ENCODE data around the gene PPP1R9A.

PPP1R9A gene

GRCh38 chr7:95327356-95327755, 420.0 kb downstream of the PPP1R9A start (continued):
- TF ChIP-seq TSHZ1 (tag by site-specific recombination; IDR thresholded peaks at IDR 0.05; ENCODE audit: borderline replicate concordance) (no peak), MZF1 (tag by site-specific recombination; IDR thresholded peaks at IDR 0.05; ENCODE audit: borderline replicate concordance) (no peak), GLI4 (tag by site-specific recombination; IDR thresholded peaks at IDR 0.05) (no peak), ZNF707 (tag by site-specific recombination; IDR thresholded peaks at IDR 0.05) (no peak), ZNF610 (tag by site-specific recombination; IDR thresholded peaks at IDR 0.05; ENCODE audit: borderline replicate concordance) (no peak)

- H3K27ac ChIP-seq (ENCODE audit: extremely low read depth, low read depth, low read length), result no peak overlapping the region
- TF ChIP-seq ZFHX2 (tag by site-specific recombination; conservative IDR thresholded peaks at IDR 0.05), result no peak
- peak; percentile 53; the same call in 1 of the 2 replicates for TF ChIP-seq PRDM1 (tag by site-specific recombination; IDR thresholded peaks at IDR 0.05)
- no peaks in the 10 kb centered on the region for H3K9me3 ChIP-seq (ENCODE audit: control insufficient read depth, insufficient read depth, low read depth, low read length)
- H3K4me3 ChIP-seq (ENCODE audit: low read depth, low read length), result no peak overlapping the region
- POLR2A ChIA-PET, result no interaction called here
- H3K4me1 ChIP-seq (ENCODE audit: control insufficient read depth, insufficient read depth, low read length), result no peaks in the 10 kb centered on the region
- no peaks in the 10 kb centered on the region for H3K36me3 ChIP-seq (ENCODE audit: control insufficient read depth in 2 of 2, insufficient read depth in 1 of 2, low read length in 2 of 2)
- CTCF ChIA-PET, result interaction anchor here (0.6 kb wide), 2 partner anchors 32 to 83 kb away, joined by 3 read pairs; no protein-coding TSS in a partner anchor
Measured at GRCh38 chr7:95330204-95330960, 423.0 kb downstream of the PPP1R9A start.

GRCh38 chr7:95330961-95331337, 423.6 kb downstream of the PPP1R9A start:
- no peaks in the 10 kb centered on the region for H3K4me1 ChIP-seq (ENCODE audit: control insufficient read depth, insufficient read depth, low read length)
- ChIA-PET CTCF (interaction anchor here (0.6 kb wide), 2 partner anchors 32 to 84 kb away, joined by 3 read pairs; no protein-coding TSS in a partner anchor), POLR2A (no interaction called here)
- TF ChIP-seq ZBTB49 (tag by site-specific recombination; IDR thresholded peaks at IDR 0.05; ENCODE audit: low read depth) (no peak), ZNF580 (tag by site-specific recombination; IDR thresholded peaks at IDR 0.05) (no peak), ZBTB21 (tag by site-specific recombination; IDR thresholded peaks at IDR 0.05) (no peak)
- no peaks in the 10 kb centered on the region for H3K9me3 ChIP-seq (ENCODE audit: control insufficient read depth, insufficient read depth, low read depth, low read length)
- no peak overlapping the region for H3K4me3 ChIP-seq (ENCODE audit: low read depth, low read length)
- no peak overlapping the region for H3K27ac ChIP-seq (ENCODE audit: extremely low read depth, low read depth, low read length)
- no peaks in the 10 kb centered on the region for H3K36me3 ChIP-seq (ENCODE audit: control insufficient read depth in 2 of 2, insufficient read depth in 1 of 2, low read length in 2 of 2)

- TF ChIP-seq KLF1 (tag by site-specific recombination; IDR thresholded peaks at IDR 0.05) (no peak), ZNF324 (tag by site-specific recombination; IDR thresholded peaks at IDR 0.05) (no peak)
- Histone ChIP-seq H3K36me3 (ENCODE audit: control insufficient read depth in 2 of 2, insufficient read depth in 1 of 2, low read length in 2 of 2) (no peaks in the 10 kb centered on the region), H3K4me3 (ENCODE audit: low read depth, low read length) (no peak overlapping the region), H3K4me1 (ENCODE audit: control insufficient read depth, insufficient read depth, low read length) (no peaks in the 10 kb centered on the region), H3K27ac (ENCODE audit: extremely low read depth, low read depth, low read length) (no peak overlapping the region), H3K9me3 (ENCODE audit: control insufficient read depth, insufficient read depth, low read depth, low read length) (no peaks in the 10 kb centered on the region)
- ChIA-PET CTCF (no interaction called here), POLR2A (no interaction called here)
Measured at GRCh38 chr7:95334447-95334846, 427.1 kb downstream of the PPP1R9A start.
